GM13977 (cell line): ENCODE data around the gene NOX5.

ENCODE experiments used
- DNase-seq: peaks from one replicate; pipeline ENCODE4 v3.0.0; 2012; ENCODE audit warnings: low spot score
- in situ Hi-C: fragments of 300-500 bp; cut with MboI; formaldehyde crosslinking; loops from one replicate; pipeline ENCODE4 v1.12.0; 2022; ENCODE audit warnings: low sequenced_read_pairs, low pct_unique_long_range_greater_than_20kb, mixed read lengths, inconsistent platforms; ENCODE audit not compliant: unreplicated experiment
- TF ChIP-seq, protein P1 (sequence below): IDR thresholded peaks from 2 replicates; pipeline ENCODE4 v1.5.1; 2012; ENCODE audit warnings: mild to moderate bottlenecking, control low read depth; ENCODE audit not compliant: insufficient read depth; ENCODE audit errors: extremely low read depth, missing control alignments

Gene NOX5

DNA sequence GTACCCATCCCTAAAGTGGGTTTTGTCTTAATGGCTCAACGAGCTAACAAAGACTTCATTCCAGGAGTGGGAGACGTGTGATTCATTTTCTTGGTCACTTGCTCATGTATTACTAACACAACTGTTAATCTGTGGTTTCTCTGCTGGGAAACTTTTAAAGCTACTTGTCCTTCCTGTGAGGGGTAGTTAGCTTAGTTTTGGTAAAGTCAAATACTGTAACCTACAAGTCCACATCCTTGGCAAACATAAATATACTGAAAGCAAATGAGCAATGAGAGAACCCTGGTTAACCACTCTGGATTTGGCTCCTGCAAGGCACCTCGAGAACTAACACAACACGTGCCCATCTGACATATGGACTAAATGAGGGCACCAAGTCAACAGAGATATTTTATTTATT is 19.9 kb downstream of the NOX5 start:
- no peak for DNase-seq
- TF ChIP-seq, protein P1, sequence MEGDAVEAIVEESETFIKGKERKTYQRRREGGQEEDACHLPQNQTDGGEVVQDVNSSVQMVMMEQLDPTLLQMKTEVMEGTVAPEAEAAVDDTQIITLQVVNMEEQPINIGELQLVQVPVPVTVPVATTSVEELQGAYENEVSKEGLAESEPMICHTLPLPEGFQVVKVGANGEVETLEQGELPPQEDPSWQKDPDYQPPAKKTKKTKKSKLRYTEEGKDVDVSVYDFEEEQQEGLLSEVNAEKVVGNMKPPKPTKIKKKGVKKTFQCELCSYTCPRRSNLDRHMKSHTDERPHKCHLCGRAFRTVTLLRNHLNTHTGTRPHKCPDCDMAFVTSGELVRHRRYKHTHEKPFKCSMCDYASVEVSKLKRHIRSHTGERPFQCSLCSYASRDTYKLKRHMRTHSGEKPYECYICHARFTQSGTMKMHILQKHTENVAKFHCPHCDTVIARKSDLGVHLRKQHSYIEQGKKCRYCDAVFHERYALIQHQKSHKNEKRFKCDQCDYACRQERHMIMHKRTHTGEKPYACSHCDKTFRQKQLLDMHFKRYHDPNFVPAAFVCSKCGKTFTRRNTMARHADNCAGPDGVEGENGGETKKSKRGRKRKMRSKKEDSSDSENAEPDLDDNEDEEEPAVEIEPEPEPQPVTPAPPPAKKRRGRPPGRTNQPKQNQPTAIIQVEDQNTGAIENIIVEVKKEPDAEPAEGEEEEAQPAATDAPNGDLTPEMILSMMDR: no peak
- in situ Hi-C loops: no loop called here

DNA sequence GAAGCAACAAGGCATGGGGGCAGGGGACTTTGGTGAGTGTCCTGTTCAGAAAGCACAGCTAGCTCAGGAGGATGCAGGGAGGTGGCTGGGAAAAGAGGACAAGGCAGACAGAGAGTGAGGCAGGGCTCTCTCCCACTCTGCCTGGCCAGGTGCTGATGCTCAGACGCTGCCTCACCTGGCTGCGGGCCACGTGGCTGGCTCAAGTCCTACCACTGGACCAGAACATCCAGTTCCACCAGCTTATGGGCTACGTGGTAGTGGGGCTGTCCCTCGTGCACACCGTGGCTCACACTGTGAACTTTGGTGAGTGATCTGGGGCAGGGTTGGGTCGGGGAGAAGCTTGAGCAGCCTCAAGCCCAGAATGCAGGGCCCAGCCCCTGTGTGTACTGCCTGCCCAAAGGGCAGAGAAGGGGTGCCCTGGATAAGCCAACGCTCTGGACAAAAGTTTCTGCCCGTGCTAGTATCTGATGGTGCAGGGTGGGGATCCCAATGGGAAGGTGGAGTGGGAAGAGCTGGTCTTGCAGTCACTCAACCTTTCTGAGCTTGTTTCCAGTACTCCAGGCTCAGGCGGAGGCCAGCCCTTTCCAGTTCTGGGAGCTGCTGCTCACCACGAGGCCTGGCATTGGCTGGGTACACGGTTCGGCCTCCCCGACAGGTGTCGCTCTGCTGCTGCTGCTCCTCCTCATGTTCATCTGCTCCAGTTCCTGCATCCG is 20.9 kb downstream of the NOX5 start:
- no peak for DNase-seq
- TF ChIP-seq, protein P1: no peak
- in situ Hi-C loops: no loop called here

DNA sequence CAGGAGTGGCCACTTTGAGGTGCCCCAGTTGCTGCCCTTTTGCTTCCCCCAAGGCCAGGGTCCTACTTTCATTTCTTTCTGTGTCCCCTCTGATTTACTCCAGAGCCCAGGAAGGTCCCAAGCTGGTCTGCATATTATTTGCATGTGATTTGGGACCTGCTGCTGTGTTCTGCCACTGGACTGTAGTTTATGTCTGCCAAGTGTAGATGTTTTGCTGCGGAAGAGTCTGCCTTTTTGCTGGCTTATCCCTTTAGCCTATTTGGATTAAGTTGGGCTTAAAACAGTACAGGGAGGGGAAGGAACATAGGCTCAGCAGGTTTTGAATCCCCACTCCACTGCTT is 21.4 kb downstream of the NOX5 start:
- TF ChIP-seq, protein P1: no peak
- in situ Hi-C loops: no loop called here
- DNase-seq: no peak

DNA sequence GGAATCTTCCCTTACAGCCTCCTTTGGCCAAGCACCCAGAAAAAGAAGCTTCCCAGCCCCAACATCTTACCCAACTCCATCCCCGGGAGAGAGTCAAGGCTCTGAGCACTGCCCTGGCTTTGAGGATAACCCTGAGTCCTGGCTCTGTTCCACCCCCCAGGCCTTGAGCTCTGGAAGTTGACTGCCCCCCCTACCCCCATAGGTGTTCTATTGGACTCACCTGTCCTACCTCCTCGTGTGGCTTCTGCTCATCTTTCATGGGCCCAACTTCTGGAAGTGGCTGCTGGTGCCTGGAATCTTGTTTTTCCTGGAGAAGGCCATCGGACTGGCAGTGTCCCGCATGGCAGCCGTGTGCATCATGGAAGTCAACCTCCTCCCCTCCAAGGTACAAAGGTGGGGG is 22.3 kb downstream of the NOX5 start:
- no peak for DNase-seq
- in situ Hi-C loops: no loop called here
- TF ChIP-seq, protein P1: no peak

DNA sequence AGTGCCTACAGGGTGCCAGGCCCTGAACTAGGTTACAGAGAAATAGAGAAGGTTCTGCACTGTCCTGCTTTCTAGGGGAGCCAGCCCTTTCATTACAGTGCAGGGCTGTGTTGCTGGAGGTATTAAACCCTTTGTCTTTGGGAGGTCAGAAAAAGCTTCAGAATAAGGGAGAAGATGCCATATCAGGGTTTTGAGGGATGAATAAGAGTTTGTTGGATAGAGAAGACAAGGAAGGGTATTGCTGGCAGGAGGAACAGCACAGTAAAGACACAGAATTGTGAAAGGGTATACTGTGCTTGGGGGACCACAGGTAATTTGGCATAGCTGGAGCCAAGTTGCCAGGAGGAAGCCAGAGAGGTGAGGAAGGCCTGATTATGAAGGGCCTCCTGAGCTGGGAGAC is 23.0 kb downstream of the NOX5 start:
- no peak for DNase-seq
- in situ Hi-C loops: no loop called here
- TF ChIP-seq, protein P1: no peak

DNA sequence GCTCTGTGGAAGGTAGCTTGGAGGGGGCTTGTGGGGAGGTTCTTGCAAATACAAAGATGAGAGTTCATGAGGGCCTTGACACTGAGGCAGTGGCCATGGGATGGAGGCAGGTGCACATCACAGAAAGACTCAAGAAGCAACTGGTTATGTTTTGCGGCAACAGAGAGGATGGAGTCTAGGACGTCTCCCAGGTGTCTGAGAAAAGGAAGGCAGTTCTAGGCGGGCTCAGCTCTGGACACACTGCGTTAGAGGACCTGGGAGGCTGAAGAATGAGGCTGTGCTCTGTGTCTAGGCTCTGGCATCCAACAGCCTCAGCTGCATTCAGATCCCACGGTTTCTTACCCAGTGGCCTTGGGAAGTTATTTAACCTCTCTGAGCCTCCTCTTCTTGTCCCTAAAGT is 23.5 kb downstream of the NOX5 start:
- TF ChIP-seq, protein P1: no peak
- no peak for DNase-seq
- in situ Hi-C loops: no loop called here
